PC-3 (cell line): ENCODE measurements around the gene PKP1. TPM values are rescaled to one million over a fixed set of nuclear protein-coding genes. Genes with fewer than 3 reads are reported as not detected.

ENCODE experiments used
- ATAC-seq: fragments of 200-7000 bp; cut with Tn5 transposase; 2 replicates; pipeline ENCODE4 v1.9.1; 2020; ENCODE audit warnings: mild to moderate bottlenecking, moderate library complexity
- BruUV-seq: library from RNA; stranded (reverse); fragments of 400-500 nt; replicated peaks from 2 replicates; lab custom pipeline; 2021; lab: Mats Ljungman, UMichigan
- CTCF ChIA-PET: fragments of 300-600 bp; sonication (Branson Sonifier 250); formaldehyde crosslinking; loops from one replicate; lab custom pipeline; 2022; ENCODE audit warnings: antibody characterized with exemption; lab: Charles Lee
- POLR2A ChIA-PET: fragments of 300-600 bp; sonication (Branson Sonifier 250); formaldehyde crosslinking; loops from one replicate; lab custom pipeline; 2022; ENCODE audit warnings: antibody characterized with exemption; ENCODE audit not compliant: unreplicated experiment; lab: Charles Lee
- DNase-seq: peaks from one replicate; pipeline ENCODE4 v3.0.0-alpha.2; 2015
- H2AFZ ChIP-seq: fragments of 300-600 bp; sonication (generic); 2 replicates; pipeline ENCODE4 v1.6.0; 2016; ENCODE audit warnings: antibody characterized with exemption, low read length
- H3F3A ChIP-seq: fragments of 300-600 bp; sonication (generic); one replicate; pipeline ENCODE4 v1.6.0; 2017; ENCODE audit warnings: antibody characterized with exemption, low read length, control low read depth, mild to moderate bottlenecking; ENCODE audit not compliant: unreplicated experiment
- H3K27ac ChIP-seq: fragments of 300-600 bp; sonication (generic); 2 replicates; pipeline ENCODE4 v1.5.1; 2016; ENCODE audit warnings: mild to moderate bottlenecking, low read length
- H3K27me3 ChIP-seq: fragments of 300-600 bp; sonication (generic); 2 replicates; pipeline ENCODE4 v1.6.1; 2016; ENCODE audit warnings: low read length, mixed read lengths
- H3K36me3 ChIP-seq: fragments of 300-600 bp; sonication (generic); 2 replicates; pipeline ENCODE4 v1.6.1; 2016; ENCODE audit warnings: low read depth, mixed run types, low read length, mixed read lengths
- H3K4me1 ChIP-seq: fragments of 300-600 bp; sonication (generic); 2 replicates; pipeline ENCODE4 v1.5.1; 2016; ENCODE audit warnings: low read length; ENCODE audit not compliant: insufficient read depth
- H3K4me2 ChIP-seq: fragments of 300-600 bp; sonication (generic); 2 replicates; pipeline ENCODE4 v1.6.0; 2016; ENCODE audit warnings: low read length
- H3K4me3 ChIP-seq: fragments of 300-600 bp; sonication (generic); 2 replicates; pipeline ENCODE4 v1.5.1; 2016; ENCODE audit warnings: mild to moderate bottlenecking, low read length, mixed read lengths
- H3K79me2 ChIP-seq: fragments of 300-600 bp; sonication (generic); 2 replicates; pipeline ENCODE4 v1.6.1; 2017; ENCODE audit warnings: low read length, mixed read lengths
- H3K9ac ChIP-seq: fragments of 300-600 bp; sonication (generic); 2 replicates; pipeline ENCODE4 v1.6.0; 2016; ENCODE audit warnings: mild to moderate bottlenecking, low read length
- H3K9me2 ChIP-seq: fragments of 300-600 bp; sonication (generic); replicated peaks from 2 replicates; pipeline ENCODE4 v1.6.1; 2016; ENCODE audit warnings: mixed run types, low read length, mixed read lengths
- H3K9me3 ChIP-seq: fragments of 300-600 bp; sonication (generic); 2 replicates; pipeline ENCODE4 v1.6.1; 2016; ENCODE audit warnings: low read length, mixed read lengths
- H4K20me1 ChIP-seq: fragments of 300-600 bp; sonication (generic); 2 replicates; pipeline ENCODE4 v1.6.1; 2016; ENCODE audit warnings: low read length, mixed read lengths
- CTCF ChIP-seq: fragments of 300-600 bp; sonication (generic); conservative IDR thresholded peaks from 2 replicates; pipeline ENCODE4 v1.5.1; 2017; ENCODE audit warnings: antibody characterized with exemption, low read depth, mild to moderate bottlenecking, low read length
- EZH2 ChIP-seq: fragments of 300-600 bp; sonication (generic); IDR thresholded peaks from one replicate; pipeline ENCODE4 v1.6.1; 2017; ENCODE audit warnings: antibody characterized with exemption, mild to moderate bottlenecking, low read length; ENCODE audit not compliant: unreplicated experiment
- EZH2phosphoT487 ChIP-seq: fragments of 300-600 bp; sonication (generic); IDR thresholded peaks from 2 replicates; pipeline ENCODE4 v1.6.1; 2018; ENCODE audit warnings: mild to moderate bottlenecking, antibody characterized with exemption, low read length, borderline replicate concordance
- intact Hi-C: fragments of 100-400 bp; cut with micrococcal nuclease; formaldehyde crosslinking; loops from 2 replicates; pipeline ENCODE4 v1.9.0; 2023
- total RNA-seq: library from RNA; depleted of rRNA; stranded (reverse); fragments of >200 nt; gene quantifications from 2 replicates; pipeline ENCODE4 v1.2.3, GENCODE V29; 2014

PKP1 gene
- total RNA-seq, 1 experiment from 2014 or later: 211 TPM

GRCh38 chr1:201298396-201299381, 15.4 kb downstream of the PKP1 start:
- Histone ChIP-seq H3K4me1 (peaks cover 49% of the 10 kb centered on the region), H3K27ac (peak overlapping the region; percentile 60), H2AFZ (no peak overlapping the region), H3K4me3 (no peak overlapping the region), H3K9me2 (no peaks in the 10 kb centered on the region), H3K4me2 (peak overlapping the region; percentile 28), H3K27me3 (no peaks in the 10 kb centered on the region), H3K9me3 (no peaks in the 10 kb centered on the region), H3K36me3 (peaks cover 80% of the 10 kb centered on the region), H3F3A (peaks cover 11% of the 10 kb centered on the region), H4K20me1 (peaks cover 26% of the 10 kb centered on the region; the same call in 1 of the 2 replicates), H3K9ac (no peak overlapping the region; the same call in 1 of the 2 replicates), H3K79me2 (peaks cover 93% of the 10 kb centered on the region)
- POLR2A ChIA-PET: interaction anchor here (0.6 kb wide), 1 partner anchor 11 kb away, joined by 3 read pairs; no protein-coding TSS in a partner anchor
- no peak for ATAC-seq
- CTCF ChIA-PET: interaction anchor here (0.7 to 1.7 kb wide), 3 partner anchors 9 to 47 kb away, joined by 4 to 8 read pairs (median 4); no protein-coding TSS in a partner anchor
- intact Hi-C loops: no loop called here
- no TSS peak for BruUV-seq
- DNase-seq: peak; percentile 73
- TF ChIP-seq EZH2 (no peak), CTCF (no peak), EZH2phosphoT487 (no peak)

- Histone ChIP-seq H3K27ac (peak overlapping the region; percentile 60), H2AFZ (no peak overlapping the region), H3K79me2 (peaks cover 93% of the 10 kb centered on the region)
Observed at GRCh38 chr1:201299968-201300367, 16.7 kb downstream of the PKP1 start.

More at GRCh38 chr1:201299968-201300367, 16.7 kb downstream of the PKP1 start:
- H3K4me1 ChIP-seq: peaks cover 44% of the 10 kb centered on the region
- H3F3A ChIP-seq: peaks cover 7% of the 10 kb centered on the region
- intact Hi-C loops: loop anchor here (1.0 kb wide), 1 partner anchor 8 kb away; no protein-coding TSS in a partner anchor
- TF ChIP-seq EZH2phosphoT487 (no peak), EZH2 (no peak), CTCF (no peak)
- peak; percentile 100 for DNase-seq
- no peak overlapping the region for H3K4me3 ChIP-seq
- CTCF ChIA-PET: interaction anchor here (0.6 to 1.7 kb wide), 4 partner anchors 10 to 46 kb away, joined by 3 to 8 read pairs (median 4); no protein-coding TSS in a partner anchor
- H3K9me3 ChIP-seq: no peaks in the 10 kb centered on the region
- POLR2A ChIA-PET: interaction anchor here (1.1 kb wide), 1 partner anchor 25 kb away, joined by 4 read pairs; no protein-coding TSS in a partner anchor
- BruUV-seq: no TSS peak
- peaks cover 22% of the 10 kb centered on the region; the same call in 1 of the 2 replicates for H4K20me1 ChIP-seq
- H3K9ac ChIP-seq: peak overlapping the region; percentile 3; the same call in 1 of the 2 replicates
- peak overlapping the region; percentile 28 for H3K4me2 ChIP-seq
- H3K36me3 ChIP-seq: peaks cover 80% of the 10 kb centered on the region
- H3K27me3 ChIP-seq: no peaks in the 10 kb centered on the region
- H3K9me2 ChIP-seq: no peaks in the 10 kb centered on the region
- ATAC-seq: peak; percentile 80
